T-cell (primary cell): ENCODE data around the gene CELSR2. TPM values are rescaled to one million over a fixed set of nuclear protein-coding genes. Genes with fewer than 3 reads are reported as not detected.

ENCODE experiments used
- ATAC-seq, 4 experiments: fragments of 200-7000 bp in 3 of 4; fragments of 150-1000 bp in 1 of 4; cut with Tn5 transposase; replicated peaks in 1 of 4; 1 replicate in 3 of 4; 2 replicates in 1 of 4; pipeline ENCODE4 v1.10.0; 2021; ENCODE audit warnings: moderate library complexity in 3 of 4, mild to moderate bottlenecking in 2 of 4, moderate number of reproducible peaks in 1 of 4
- CTCF ChIA-PET, 2 donors: fragments of 300-600 bp; sonication (Branson Sonifier 250); formaldehyde crosslinking; loops; one replicate each; lab custom pipeline; 2022; ENCODE audit warnings: antibody characterized with exemption in 2 of 2; lab: Charles Lee
- POLR2A ChIA-PET, 2 donors: fragments of 300-600 bp; sonication (Branson Sonifier 250); formaldehyde crosslinking; loops; one replicate each; lab custom pipeline; 2022; ENCODE audit warnings: antibody characterized with exemption in 2 of 2; lab: Charles Lee
- DNase-seq, 35 experiments: peaks; one replicate each; pipeline versions ENCODE4 v3.0.0 to v3.0.0-alpha.2; 2013 to 2023
- H3K27ac ChIP-seq: one replicate; pipeline ENCODE4 v1.5.1; 2013; ENCODE audit warnings: low read length
- H3K27me3 ChIP-seq, 2 experiments: replicated peaks in 1 of 2; 1 replicate in 1 of 2; 2 replicates in 1 of 2; pipeline versions ENCODE4 v1.6.1 to v1.7.0; 2013; ENCODE audit warnings: low read length in 1 of 2, mixed read lengths in 1 of 2; ENCODE audit not compliant: control insufficient read depth in 2 of 2, insufficient read depth in 2 of 2; ENCODE audit errors: extremely low read depth in 1 of 2
- H3K36me3 ChIP-seq, 2 donors: 1 replicate in 1 of 2; 2 replicates in 1 of 2; pipeline versions ENCODE4 v1.6.1 to v1.7.0; 2013; ENCODE audit warnings: low read length in 1 of 2; ENCODE audit not compliant: control insufficient read depth in 2 of 2, insufficient read depth in 1 of 2; ENCODE audit errors: extremely low read depth in 1 of 2
- H3K4me1 ChIP-seq, 2 experiments: 1 replicate in 1 of 2; 2 replicates in 1 of 2; pipeline versions ENCODE4 v1.6.1 to v1.7.0; 2013; ENCODE audit warnings: low read length in 2 of 2, mixed read lengths in 1 of 2; ENCODE audit not compliant: insufficient read depth in 2 of 2, control insufficient read depth in 1 of 2; ENCODE audit errors: extremely low read depth in 1 of 2
- H3K4me3 ChIP-seq, 2 donors: 1 replicate in 1 of 2; 2 replicates in 1 of 2; pipeline versions ENCODE4 v1.5.1 to v1.7.0; 2013; ENCODE audit warnings: mild to moderate bottlenecking in 2 of 2, low read length in 1 of 2, moderate library complexity in 1 of 2; ENCODE audit not compliant: control insufficient read depth in 1 of 2; ENCODE audit errors: extremely low read depth in 1 of 2
- H3K9me3 ChIP-seq: 2 replicates; pipeline ENCODE4 v1.7.0; 2013
- H3K27ac Mint-ChIP-seq, 2 donors: one replicate each; pipeline ENCODE4 v1.8.0; 2020 to 2021; ENCODE audit warnings: mild to moderate bottlenecking in 2 of 2, mixed read lengths in 2 of 2
- H3K27me3 Mint-ChIP-seq, 2 donors: one replicate each; pipeline ENCODE4 v1.8.0; 2021 to 2022; ENCODE audit warnings: mixed read lengths in 2 of 2
- H3K36me3 Mint-ChIP-seq: one replicate; pipeline ENCODE4 v1.8.0; 2021; ENCODE audit warnings: mixed read lengths
- H3K4me1 Mint-ChIP-seq, 3 donors: one replicate each; pipeline ENCODE4 v1.8.0; 2020 to 2022; ENCODE audit warnings: mixed read lengths in 3 of 3, mild to moderate bottlenecking in 1 of 3
- H3K4me3 Mint-ChIP-seq, 3 donors: one replicate each; pipeline ENCODE4 v1.8.0; 2020 to 2022; ENCODE audit warnings: mild to moderate bottlenecking in 3 of 3, mixed read lengths in 3 of 3, moderate library complexity in 3 of 3
- H3K9me3 Mint-ChIP-seq, 3 donors: one replicate each; pipeline ENCODE4 v1.8.0; 2020 to 2022; ENCODE audit warnings: mixed read lengths in 3 of 3
- WGBS: methylation state at CpG from one replicate; pipeline ENCODE4 v1.1.5; 2013; ENCODE audit warnings: missing lambda C conversion rate; ENCODE audit not compliant: insufficient coverage; 5-methylcytosine and 5-hydroxymethylcytosine counted together
- total RNA-seq, 35 experiments: library from RNA in 6 of 35; stranded (reverse) in 6 of 35; fragments of 120-200 nt in 1 of 35; gene quantifications; one replicate each; pipeline versions ENCODE4 v1.2.1 to v1.2.4 and lab custom pipeline; 2013 to 2026

Gene CELSR2
- total RNA-seq, 5 donors from 2014 or later (not counting 1 experiment from before 2014, with no cell fraction given): 4.1 to 5.3 (median 4.7) TPM

- Histone ChIP-seq H3K4me1 (peaks cover 0 to 25% of the 10 kb centered on the region in 2 experiments), H3K27ac (no peak overlapping the region), H3K36me3 (peaks cover 0 to 4% of the 10 kb centered on the region in 2 donors), H3K9me3 (no peaks in the 10 kb centered on the region), H3K27me3 (peaks cover 0 to 6% of the 10 kb centered on the region in 2 experiments), H3K4me3 (no peak overlapping the region)
- Mint-ChIP-seq H3K27ac (no peak overlapping the region), H3K36me3 (no peaks in the 10 kb centered on the region), H3K27me3 (no peaks in the 10 kb centered on the region), H3K4me3 (no peak overlapping the region), H3K4me1 (peaks cover 3 to 22% (median 18%) of the 10 kb centered on the region in 3 donors), H3K9me3 (no peaks in the 10 kb centered on the region)
- ChIA-PET POLR2A (no interaction called here), CTCF (no interaction called here)
- ATAC-seq: no peak
- no CpG with 5 or more reads among the region's 5 CpGs for WGBS
- no peak for DNase-seq
Observed at GRCh38 chr1:109255678-109256077, 6.3 kb downstream of the CELSR2 start.

- H3K9me3 ChIP-seq: no peaks in the 10 kb centered on the region
- H3K36me3 ChIP-seq: peaks cover 0 to 4% of the 10 kb centered on the region in 2 donors
- no peaks in the 10 kb centered on the region for H3K36me3 Mint-ChIP-seq
- H3K4me3 Mint-ChIP-seq: no peak overlapping the region
- WGBS: 58% methylated on average over 4 of the region's 7 CpGs
- POLR2A ChIA-PET: no interaction called here
- CTCF ChIA-PET: no interaction called here
- peaks cover 3 to 18% (median 17%) of the 10 kb centered on the region in 3 donors for H3K4me1 Mint-ChIP-seq
- H3K27ac ChIP-seq: no peak overlapping the region
- DNase-seq (no peak), ATAC-seq (no peak)
- no peak overlapping the region for H3K27ac Mint-ChIP-seq
- H3K4me3 ChIP-seq: no peak overlapping the region
- peaks cover 0 to 2% of the 10 kb centered on the region in 2 experiments for H3K27me3 ChIP-seq
- no peaks in the 10 kb centered on the region for H3K27me3 Mint-ChIP-seq
- H3K4me1 ChIP-seq: peaks cover 0 to 21% of the 10 kb centered on the region in 2 experiments
- H3K9me3 Mint-ChIP-seq: no peaks in the 10 kb centered on the region
Observed at GRCh38 chr1:109256085-109256484, 6.7 kb downstream of the CELSR2 start.

GRCh38 chr1:109256971-109257681 is 7.8 kb downstream of the CELSR2 start:
- Mint-ChIP-seq H3K4me1 (peaks cover 3 to 18% (median 11%) of the 10 kb centered on the region in 3 donors), H3K27ac (no peak overlapping the region), H3K36me3 (no peaks in the 10 kb centered on the region), H3K9me3 (no peaks in the 10 kb centered on the region), H3K27me3 (no peaks in the 10 kb centered on the region), H3K4me3 (no peak overlapping the region)
- Histone ChIP-seq H3K9me3 (no peaks in the 10 kb centered on the region), H3K27ac (no peak overlapping the region), H3K4me3 (no peak overlapping the region), H3K36me3 (peaks cover 0 to 4% of the 10 kb centered on the region in 2 donors), H3K27me3 (peaks cover 0 to 2% of the 10 kb centered on the region in 2 experiments), H3K4me1 (peaks cover 0 to 19% of the 10 kb centered on the region in 2 experiments)
- ATAC-seq (no peak), DNase-seq (no peak)
- ChIA-PET POLR2A (no interaction called here), CTCF (interaction anchor here (0.7 to 0.8 kb wide), 2 partner anchors 9 to 1477 kb away, joined by 3 to 5 read pairs; no protein-coding TSS in a partner anchor)
- WGBS: no CpG with 5 or more reads among the region's 5 CpGs

GRCh38 chr1:109257682-109258421 is 8.5 kb downstream of the CELSR2 start:
- peaks cover 3 to 18% (median 6%) of the 10 kb centered on the region in 3 donors for H3K4me1 Mint-ChIP-seq
- 97% methylated on average over 5 of the region's 15 CpGs for WGBS
- no peak overlapping the region for H3K27ac ChIP-seq
- peaks cover 0 to 2% of the 10 kb centered on the region in 2 experiments for H3K27me3 ChIP-seq
- no peak for DNase-seq
- ChIA-PET POLR2A (no interaction called here), CTCF (interaction anchor here in 1 of 2 donors (0.8 kb wide), 1 partner anchor 8 kb away, joined by 3 read pairs; no protein-coding TSS in a partner anchor)
- H3K36me3 ChIP-seq: peaks cover 0 to 4% of the 10 kb centered on the region in 2 donors
- no peaks in the 10 kb centered on the region for H3K9me3 Mint-ChIP-seq
- H3K9me3 ChIP-seq: no peaks in the 10 kb centered on the region
- no peak overlapping the region for H3K27ac Mint-ChIP-seq
- H3K27me3 Mint-ChIP-seq: no peaks in the 10 kb centered on the region
- no peak for ATAC-seq
- H3K36me3 Mint-ChIP-seq: no peaks in the 10 kb centered on the region
- peaks cover 0 to 17% of the 10 kb centered on the region in 2 experiments for H3K4me1 ChIP-seq
- no peak overlapping the region for H3K4me3 Mint-ChIP-seq
- no peak overlapping the region for H3K4me3 ChIP-seq

GRCh38 chr1:109258481-109259466 is 9.4 kb downstream of the CELSR2 start:
- no peak overlapping the region for H3K4me3 Mint-ChIP-seq
- H3K27me3 ChIP-seq: peaks cover 0 to 7% of the 10 kb centered on the region in 2 experiments
- no peaks in the 10 kb centered on the region for H3K9me3 Mint-ChIP-seq
- peaks cover 0 to 17% of the 10 kb centered on the region in 2 experiments for H3K4me1 ChIP-seq
- 95% methylated on average over 69 of the region's 69 CpGs for WGBS
- peaks cover 0 to 4% of the 10 kb centered on the region in 2 donors for H3K36me3 ChIP-seq
- no peak for DNase-seq
- H3K27ac Mint-ChIP-seq: no peak overlapping the region
- no peak overlapping the region for H3K27ac ChIP-seq
- no peaks in the 10 kb centered on the region for H3K9me3 ChIP-seq
- peaks cover 6 to 24% (median 7%) of the 10 kb centered on the region in 3 donors for H3K4me1 Mint-ChIP-seq
- CTCF ChIA-PET: no interaction called here
- H3K4me3 ChIP-seq: no peak overlapping the region
- ATAC-seq: no peak
- no peaks in the 10 kb centered on the region for H3K27me3 Mint-ChIP-seq
- POLR2A ChIA-PET: no interaction called here
- no peaks in the 10 kb centered on the region for H3K36me3 Mint-ChIP-seq
